A673 (cell line): ENCODE results near the gene EIF3K. TPM values are rescaled to one million over a fixed set of nuclear protein-coding genes. Genes with fewer than 3 reads are reported as not detected.

Experiments used
- BruUV-seq: library from RNA; stranded (reverse); fragments of 400-500 nt; replicated peaks from 2 replicates; lab custom pipeline; 2021; lab: Mats Ljungman, UMichigan
- CTCF ChIA-PET: fragments of 300-600 bp; sonication (Branson Sonifier 250); formaldehyde crosslinking; loops from one replicate; lab custom pipeline; 2022; ENCODE audit warnings: antibody characterized with exemption; lab: Charles Lee
- POLR2A ChIA-PET: fragments of 300-600 bp; sonication (Branson Sonifier 250); formaldehyde crosslinking; loops from one replicate; lab custom pipeline; 2022; ENCODE audit warnings: antibody characterized with exemption; ENCODE audit not compliant: low non-redundant PET; lab: Charles Lee
- DNase-seq: peaks from one replicate; pipeline ENCODE4 v3.0.0-alpha.2; 2015; ENCODE audit warnings: low spot score
- H3K27ac ChIP-seq: fragments of 200-600 bp; sonication (generic); 2 replicates; pipeline ENCODE4 v1.5.1; 2016; ENCODE audit warnings: mixed run types, low read depth, mild to moderate bottlenecking, mixed read lengths, antibody characterized with exemption, low read length; ENCODE audit not compliant: poor library complexity, severe bottlenecking
- H3K27me3 ChIP-seq: fragments of 200-600 bp; sonication (generic); replicated peaks from 2 replicates; pipeline ENCODE4 v1.6.1; 2017; ENCODE audit warnings: mixed run types, low read depth, mild to moderate bottlenecking, mixed read lengths, antibody characterized with exemption, low read length; ENCODE audit not compliant: insufficient read depth, poor library complexity
- H3K36me3 ChIP-seq: fragments of 200-600 bp; sonication (generic); 2 replicates; pipeline ENCODE4 v1.6.1; 2016; ENCODE audit warnings: mixed run types, mild to moderate bottlenecking, mixed read lengths, antibody characterized with exemption, low read length; ENCODE audit not compliant: insufficient read depth, poor library complexity, severe bottlenecking
- H3K4me1 ChIP-seq: fragments of 200-600 bp; sonication (generic); 2 replicates; pipeline ENCODE4 v1.6.1; 2017; ENCODE audit warnings: mixed run types, mild to moderate bottlenecking, mixed read lengths, antibody characterized with exemption, low read length; ENCODE audit not compliant: insufficient read depth, poor library complexity, severe bottlenecking
- H3K4me3 ChIP-seq: fragments of 200-600 bp; sonication (generic); 2 replicates; pipeline ENCODE4 v1.5.1; 2016; ENCODE audit warnings: low read depth, mixed run types, mild to moderate bottlenecking, mixed read lengths, low read length; ENCODE audit not compliant: poor library complexity, severe bottlenecking
- H3K9me3 ChIP-seq: fragments of 200-600 bp; sonication (generic); 2 replicates; pipeline ENCODE4 v1.6.1; 2016; ENCODE audit warnings: mixed run types, low read depth, mild to moderate bottlenecking, mixed read lengths, antibody characterized with exemption, low read length; ENCODE audit not compliant: poor library complexity, severe bottlenecking
- EZH2 ChIP-seq: fragments of 200-600 bp; sonication (generic); IDR thresholded peaks from 2 replicates; pipeline ENCODE4 v1.6.1; 2017; ENCODE audit warnings: borderline replicate concordance, low read depth, mild to moderate bottlenecking, mixed read lengths, antibody characterized with exemption, low read length; ENCODE audit not compliant: poor library complexity, severe bottlenecking
- intact Hi-C: fragments of 100-400 bp; cut with micrococcal nuclease; formaldehyde crosslinking; loops from one replicate; pipeline ENCODE4 v1.10.0; 2022; ENCODE audit not compliant: unreplicated experiment
- total RNA-seq: library from RNA; stranded (reverse); gene quantifications from 2 replicates; pipeline ENCODE4 v1.2.3, GENCODE V29; 2021
- TF ChIP-seq, protein P1 (sequence below): fragments of 300-800, 200-600 bp; sonication (generic); conservative IDR thresholded peaks from 2 replicates; pipeline ENCODE4 v1.5.1; 2017; ENCODE audit warnings: low read depth, mild to moderate bottlenecking, antibody characterized with exemption, low read length, moderate library complexity, mixed read lengths

Gene EIF3K
- total RNA-seq, 1 experiment from 2014 or later, result 316 TPM

DNA sequence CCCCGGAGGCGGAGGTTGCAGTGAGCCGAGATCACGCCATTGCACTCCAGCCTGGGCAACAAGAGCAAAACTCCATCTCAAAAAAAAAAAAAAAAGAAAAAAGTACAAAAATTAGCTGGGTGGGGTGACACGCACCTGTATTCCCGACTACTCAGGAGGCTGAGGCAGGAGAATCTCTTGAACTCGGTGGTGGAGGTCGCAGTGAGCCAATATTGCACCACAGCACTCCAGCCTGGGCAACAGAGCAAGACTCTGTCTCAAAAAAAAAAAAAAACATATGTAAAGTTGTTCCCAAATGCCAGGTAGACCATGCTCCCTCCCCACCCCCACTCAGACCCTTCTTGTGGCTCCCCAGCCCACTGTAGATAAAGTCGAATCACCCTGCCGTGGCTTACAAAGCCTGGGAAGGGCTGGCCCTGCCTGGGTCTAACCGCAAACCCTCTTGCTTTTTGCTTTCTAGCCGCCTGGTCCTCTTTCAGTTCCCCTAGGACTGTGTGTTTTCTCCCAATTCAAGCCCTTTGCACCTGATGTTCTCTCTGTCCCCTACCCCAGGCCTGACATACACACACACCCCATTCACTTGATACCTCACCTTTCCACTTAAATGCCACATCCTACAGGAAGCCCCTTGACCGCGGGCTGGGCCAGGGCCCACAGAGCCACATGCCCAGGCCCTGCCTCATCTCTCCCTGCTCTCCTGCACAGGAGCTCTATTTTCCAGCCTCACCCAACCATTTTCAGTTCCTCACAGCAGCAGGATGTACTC lies 35.6 kb upstream of the EIF3K start:
- Histone ChIP-seq H3K9me3 (no peaks in the 10 kb centered on the region), H3K4me3 (no peak overlapping the region), H3K27ac (no peak overlapping the region), H3K4me1 (no peaks in the 10 kb centered on the region), H3K36me3 (no peaks in the 10 kb centered on the region), H3K27me3 (no peaks in the 10 kb centered on the region)
- DNase-seq, result no peak
- ChIA-PET CTCF (interaction anchor here (0.7 kb wide), 1 partner anchor 12 kb away, joined by 7 read pairs; no protein-coding TSS in a partner anchor), POLR2A (no interaction called here)
- BruUV-seq, result no TSS peak
- TF ChIP-seq EZH2, result no peak
- intact Hi-C loops, result no loop called here

DNA sequence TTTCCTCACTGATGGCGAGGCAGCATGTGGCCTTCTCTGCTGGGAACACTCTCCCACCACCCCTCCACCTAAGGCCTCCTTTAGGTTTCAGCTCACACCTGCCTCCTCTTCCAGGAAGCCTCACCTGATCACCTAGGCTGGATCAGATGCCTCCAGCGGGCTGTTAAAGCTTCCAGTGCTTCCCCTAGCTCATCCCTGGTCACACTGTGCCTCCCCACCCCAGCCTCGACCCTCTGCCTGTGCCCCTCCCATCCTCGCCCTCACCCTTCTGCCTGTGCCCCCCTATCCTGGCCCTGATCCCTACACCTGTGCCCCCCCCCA lies 35.0 kb upstream of the EIF3K start:
- TF ChIP-seq, protein P1, sequence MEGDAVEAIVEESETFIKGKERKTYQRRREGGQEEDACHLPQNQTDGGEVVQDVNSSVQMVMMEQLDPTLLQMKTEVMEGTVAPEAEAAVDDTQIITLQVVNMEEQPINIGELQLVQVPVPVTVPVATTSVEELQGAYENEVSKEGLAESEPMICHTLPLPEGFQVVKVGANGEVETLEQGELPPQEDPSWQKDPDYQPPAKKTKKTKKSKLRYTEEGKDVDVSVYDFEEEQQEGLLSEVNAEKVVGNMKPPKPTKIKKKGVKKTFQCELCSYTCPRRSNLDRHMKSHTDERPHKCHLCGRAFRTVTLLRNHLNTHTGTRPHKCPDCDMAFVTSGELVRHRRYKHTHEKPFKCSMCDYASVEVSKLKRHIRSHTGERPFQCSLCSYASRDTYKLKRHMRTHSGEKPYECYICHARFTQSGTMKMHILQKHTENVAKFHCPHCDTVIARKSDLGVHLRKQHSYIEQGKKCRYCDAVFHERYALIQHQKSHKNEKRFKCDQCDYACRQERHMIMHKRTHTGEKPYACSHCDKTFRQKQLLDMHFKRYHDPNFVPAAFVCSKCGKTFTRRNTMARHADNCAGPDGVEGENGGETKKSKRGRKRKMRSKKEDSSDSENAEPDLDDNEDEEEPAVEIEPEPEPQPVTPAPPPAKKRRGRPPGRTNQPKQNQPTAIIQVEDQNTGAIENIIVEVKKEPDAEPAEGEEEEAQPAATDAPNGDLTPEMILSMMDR, result no peak
- TF ChIP-seq EZH2, result no peak
- no peak for DNase-seq
- no peaks in the 10 kb centered on the region for H3K4me1 ChIP-seq
- H3K27me3 ChIP-seq, result no peaks in the 10 kb centered on the region
- BruUV-seq, result no TSS peak
- no peak overlapping the region for H3K27ac ChIP-seq
- H3K4me3 ChIP-seq, result no peak overlapping the region
- intact Hi-C loops, result no loop called here
- ChIA-PET CTCF (no interaction called here), POLR2A (no interaction called here)
- no peaks in the 10 kb centered on the region for H3K36me3 ChIP-seq
- no peaks in the 10 kb centered on the region for H3K9me3 ChIP-seq

DNA sequence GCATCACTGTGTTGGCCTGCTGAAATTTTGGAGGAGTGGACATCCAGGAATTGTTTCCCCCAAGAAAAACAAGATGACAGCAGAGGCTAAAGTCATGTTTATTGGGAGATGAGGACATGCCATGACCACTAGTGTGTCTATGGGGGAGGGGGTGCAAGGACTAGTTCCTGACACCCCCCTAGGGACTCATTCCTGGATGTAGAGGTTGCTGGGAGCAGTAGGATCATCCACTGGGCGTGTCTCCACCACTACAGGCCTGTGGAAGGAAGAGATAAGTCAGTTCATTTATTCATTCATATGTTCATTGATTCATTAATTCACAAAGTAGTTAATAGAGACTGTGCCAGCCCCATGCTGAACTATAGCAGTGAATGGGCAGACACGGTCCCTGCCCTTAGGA lies 31.4 kb upstream of the EIF3K start:
- TF ChIP-seq EZH2, result no peak
- TF ChIP-seq, protein P1, result no peak

GRCh38 chr19:38588041-38588440 lies 30.9 kb upstream of the EIF3K start:
- no peaks in the 10 kb centered on the region for H3K36me3 ChIP-seq
- H3K27ac ChIP-seq, result no peak overlapping the region
- ChIA-PET CTCF (no interaction called here), POLR2A (no interaction called here)
- H3K4me1 ChIP-seq, result no peaks in the 10 kb centered on the region
- H3K4me3 ChIP-seq, result no peak overlapping the region
- no TSS peak for BruUV-seq
- no peak for DNase-seq
- H3K9me3 ChIP-seq, result no peaks in the 10 kb centered on the region
- TF ChIP-seq, protein P1, result no peak
- TF ChIP-seq EZH2, result no peak
- H3K27me3 ChIP-seq, result no peaks in the 10 kb centered on the region
- intact Hi-C loops, result no loop called here

More for the DNA sequence above, 31.4 kb upstream of the EIF3K start:
- no TSS peak for BruUV-seq
- no peaks in the 10 kb centered on the region for H3K9me3 ChIP-seq
- H3K27ac ChIP-seq, result no peak overlapping the region
- intact Hi-C loops, result no loop called here
- H3K27me3 ChIP-seq, result no peaks in the 10 kb centered on the region
- no peaks in the 10 kb centered on the region for H3K4me1 ChIP-seq
- no peak overlapping the region for H3K4me3 ChIP-seq
- CTCF ChIA-PET, result no interaction called here
- POLR2A ChIA-PET, result no interaction called here
- DNase-seq, result no peak
- H3K36me3 ChIP-seq, result no peaks in the 10 kb centered on the region
